Measurements from ENCODE around the gene PAQR9.

DNA sequence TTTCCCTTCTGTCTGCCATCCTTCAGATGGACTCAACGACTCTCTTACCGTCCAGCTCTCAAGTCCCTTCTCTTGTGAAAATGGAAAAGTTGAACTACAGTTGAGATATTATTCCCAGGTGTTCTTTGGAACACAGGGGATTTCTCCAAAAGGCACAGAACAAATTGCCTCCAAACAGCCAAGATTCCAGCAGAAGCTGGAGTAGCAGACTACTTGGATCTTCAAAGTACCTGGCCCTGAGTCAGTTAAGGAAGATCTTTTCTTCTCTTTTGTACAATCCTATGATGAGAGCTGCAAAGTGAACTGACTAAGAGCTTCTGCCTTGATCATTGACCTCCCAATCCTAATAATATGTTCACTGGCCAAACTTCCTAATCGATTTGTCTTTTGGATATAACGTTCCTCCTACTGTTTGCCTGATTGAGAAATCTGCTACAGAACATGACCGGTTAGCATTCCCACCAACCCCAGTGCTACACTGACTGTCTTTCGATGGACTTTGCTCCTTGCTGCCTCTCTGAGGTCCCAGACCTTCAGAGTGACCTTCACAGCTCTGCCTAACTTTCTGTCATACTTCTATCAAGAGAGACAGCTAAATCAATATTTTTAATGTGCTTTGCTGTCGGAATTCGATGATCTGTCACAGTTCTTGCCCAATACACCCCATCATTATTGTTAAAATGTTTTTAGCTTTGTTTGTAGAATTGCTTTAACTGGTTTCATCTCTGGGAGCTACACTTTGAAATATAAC lies 21.9 kb downstream of the PAQR9 start:
- TF ChIP-seq, protein P1, sequence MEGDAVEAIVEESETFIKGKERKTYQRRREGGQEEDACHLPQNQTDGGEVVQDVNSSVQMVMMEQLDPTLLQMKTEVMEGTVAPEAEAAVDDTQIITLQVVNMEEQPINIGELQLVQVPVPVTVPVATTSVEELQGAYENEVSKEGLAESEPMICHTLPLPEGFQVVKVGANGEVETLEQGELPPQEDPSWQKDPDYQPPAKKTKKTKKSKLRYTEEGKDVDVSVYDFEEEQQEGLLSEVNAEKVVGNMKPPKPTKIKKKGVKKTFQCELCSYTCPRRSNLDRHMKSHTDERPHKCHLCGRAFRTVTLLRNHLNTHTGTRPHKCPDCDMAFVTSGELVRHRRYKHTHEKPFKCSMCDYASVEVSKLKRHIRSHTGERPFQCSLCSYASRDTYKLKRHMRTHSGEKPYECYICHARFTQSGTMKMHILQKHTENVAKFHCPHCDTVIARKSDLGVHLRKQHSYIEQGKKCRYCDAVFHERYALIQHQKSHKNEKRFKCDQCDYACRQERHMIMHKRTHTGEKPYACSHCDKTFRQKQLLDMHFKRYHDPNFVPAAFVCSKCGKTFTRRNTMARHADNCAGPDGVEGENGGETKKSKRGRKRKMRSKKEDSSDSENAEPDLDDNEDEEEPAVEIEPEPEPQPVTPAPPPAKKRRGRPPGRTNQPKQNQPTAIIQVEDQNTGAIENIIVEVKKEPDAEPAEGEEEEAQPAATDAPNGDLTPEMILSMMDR (IDR thresholded peaks at IDR 0.05; ENCODE audit: borderline replicate concordance, extremely low read depth, low read length, poor library complexity, severe bottlenecking): no peak
- TF ChIP-seq EZH2 (IDR thresholded peaks at IDR 0.05; ENCODE audit: borderline replicate concordance, low read depth, low read length, severe bottlenecking): no peak

All from DND-41 (cell line).